Stimulated activated memory B cell treated with anti-CD40 and anti-IgM and Interleukin-4, amounts not matched to agents 10 μg/mL and 1 μg/mL and 100 μg/mL, for 72 hours (primary cell): ENCODE results near the gene TSTD1.
"Not testable (repeated sequence)": the region's sequence is repeated elsewhere in the genome, so short reads cannot be mapped to it uniquely, and the experiment has no call there.

Source experiments
- ATAC-seq: fragments of 150-1000 bp; cut with Tn5 transposase; 2 replicates; pipeline ENCODE4 v1.10.0; 2021
- H3K27ac Mint-ChIP-seq: one replicate; pipeline ENCODE4 v1.8.0; 2022; ENCODE audit warnings: mild to moderate bottlenecking, mixed read lengths
- H3K27me3 Mint-ChIP-seq: one replicate; pipeline ENCODE4 v1.8.0; 2022; ENCODE audit warnings: mixed read lengths
- H3K36me3 Mint-ChIP-seq: one replicate; pipeline ENCODE4 v1.8.0; 2022; ENCODE audit warnings: mixed read lengths
- H3K4me1 Mint-ChIP-seq: one replicate; pipeline ENCODE4 v1.8.0; 2022; ENCODE audit warnings: mixed read lengths
- H3K4me3 Mint-ChIP-seq: one replicate; pipeline ENCODE4 v1.8.0; 2022; ENCODE audit warnings: mild to moderate bottlenecking, moderate library complexity, mixed read lengths
- H3K9me3 Mint-ChIP-seq: one replicate; pipeline ENCODE4 v1.8.0; 2022; ENCODE audit warnings: mixed read lengths

Gene TSTD1

DNA sequence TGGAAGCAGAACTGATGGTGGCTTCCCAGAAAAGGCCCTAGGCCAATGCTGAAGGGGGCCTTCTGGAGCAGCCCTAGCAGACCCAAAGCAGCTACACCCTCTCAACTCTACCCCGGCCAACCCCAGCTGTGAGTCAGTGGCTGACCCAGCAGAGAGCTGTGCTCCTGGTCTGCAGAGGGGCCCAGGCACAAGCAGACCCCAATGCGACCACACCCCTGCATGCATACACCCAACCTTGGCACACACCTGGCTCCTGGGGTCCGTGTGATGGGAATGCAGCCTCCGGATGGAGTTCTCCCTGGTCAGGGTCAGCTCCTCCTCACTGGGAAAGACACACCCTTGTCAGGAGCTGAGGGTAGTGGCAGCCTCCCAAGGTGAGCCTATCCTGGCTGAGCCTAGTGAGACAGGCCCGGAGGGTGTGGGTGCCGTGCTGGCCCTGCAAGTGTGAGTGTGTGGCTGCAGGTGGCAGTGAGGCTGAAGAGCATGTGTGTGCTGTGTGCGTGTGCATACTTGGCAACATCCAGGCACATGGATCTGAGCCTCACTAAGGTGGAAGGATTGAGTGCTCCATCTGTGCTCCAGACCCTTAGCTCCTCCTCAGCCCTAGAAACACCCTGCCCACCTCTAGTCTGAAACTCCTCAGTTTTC, 34.8 kb upstream of the TSTD1 start:
- Mint-ChIP-seq H3K27me3 (no peaks in the 10 kb centered on the region), H3K4me3 (no peak overlapping the region), H3K4me1 (peaks cover 12% of the 10 kb centered on the region), H3K36me3 (peaks cover 12% of the 10 kb centered on the region), H3K9me3 (no peaks in the 10 kb centered on the region), H3K27ac (no peak overlapping the region)
- no peak for ATAC-seq

DNA sequence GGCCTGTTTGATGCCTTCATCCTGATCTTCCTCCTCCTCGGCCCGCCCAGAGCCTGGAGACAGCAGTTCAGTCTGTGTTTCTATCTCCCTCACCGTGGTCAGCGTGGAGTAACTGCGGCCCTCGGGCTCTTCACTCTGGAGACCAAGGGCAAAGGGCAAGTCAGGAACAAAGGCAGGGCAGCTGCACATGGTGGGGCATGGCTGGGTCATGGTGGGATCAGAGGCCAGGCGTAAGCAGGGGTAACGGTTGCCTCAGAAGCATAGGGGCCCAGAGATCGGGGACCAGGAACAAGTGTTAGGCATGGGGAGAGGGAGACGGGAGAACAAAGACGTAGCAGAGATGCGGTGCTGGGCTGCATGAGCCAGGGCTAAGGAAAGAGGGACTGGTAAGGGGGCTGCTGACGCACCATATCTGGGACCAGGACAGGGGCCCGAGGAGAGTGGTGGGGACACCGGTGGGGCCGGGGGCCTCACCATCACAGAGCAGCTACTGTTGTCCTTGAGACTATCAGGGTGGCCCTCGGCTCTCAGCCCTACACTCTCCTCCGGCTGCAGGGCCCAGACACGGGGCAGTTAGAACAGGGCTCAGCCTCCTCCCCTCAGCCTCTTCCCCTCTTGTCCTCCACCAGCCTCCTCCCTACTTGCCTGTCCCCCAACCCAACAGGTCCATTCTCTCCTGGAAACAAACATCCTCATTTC, 34.1 kb upstream of the TSTD1 start:
- Mint-ChIP-seq H3K27ac (no peak overlapping the region), H3K9me3 (no peaks in the 10 kb centered on the region)
- ATAC-seq: no peak

DNA sequence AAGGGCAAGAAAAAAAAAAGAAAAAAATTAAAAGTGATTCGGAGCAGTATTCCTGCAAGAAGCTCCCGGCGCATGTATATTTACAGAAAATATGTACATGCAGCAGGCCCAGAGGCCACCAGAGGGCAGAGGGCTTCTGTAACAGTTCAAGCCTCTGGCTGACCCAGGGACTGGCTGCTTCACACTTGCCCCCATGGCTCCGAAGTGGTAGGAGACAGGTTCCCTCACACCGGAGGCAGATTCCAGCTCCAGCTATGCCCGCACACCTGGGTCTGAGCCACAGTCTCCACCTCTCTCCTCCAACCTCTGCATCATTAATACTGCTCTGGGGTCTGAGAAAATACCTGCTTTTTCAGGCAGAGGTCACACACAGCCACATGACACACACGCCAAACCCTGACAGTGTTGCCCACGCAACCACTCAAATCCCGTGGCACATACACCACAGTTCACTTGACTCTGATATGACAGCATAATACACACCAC, 33.2 kb upstream of the TSTD1 start:
- Mint-ChIP-seq H3K9me3 (no peaks in the 10 kb centered on the region), H3K27ac (peak overlapping the region; percentile 94), H3K27me3 (no peaks in the 10 kb centered on the region), H3K4me3 (no peak overlapping the region), H3K4me1 (peaks cover 29% of the 10 kb centered on the region), H3K36me3 (peaks cover 25% of the 10 kb centered on the region)
- ATAC-seq: no peak

More for the DNA sequence above, 34.1 kb upstream of the TSTD1 start:
- Mint-ChIP-seq H3K4me1 (peaks cover 19% of the 10 kb centered on the region), H3K27me3 (no peaks in the 10 kb centered on the region), H3K4me3 (no peak overlapping the region), H3K36me3 (peaks cover 17% of the 10 kb centered on the region)

DNA sequence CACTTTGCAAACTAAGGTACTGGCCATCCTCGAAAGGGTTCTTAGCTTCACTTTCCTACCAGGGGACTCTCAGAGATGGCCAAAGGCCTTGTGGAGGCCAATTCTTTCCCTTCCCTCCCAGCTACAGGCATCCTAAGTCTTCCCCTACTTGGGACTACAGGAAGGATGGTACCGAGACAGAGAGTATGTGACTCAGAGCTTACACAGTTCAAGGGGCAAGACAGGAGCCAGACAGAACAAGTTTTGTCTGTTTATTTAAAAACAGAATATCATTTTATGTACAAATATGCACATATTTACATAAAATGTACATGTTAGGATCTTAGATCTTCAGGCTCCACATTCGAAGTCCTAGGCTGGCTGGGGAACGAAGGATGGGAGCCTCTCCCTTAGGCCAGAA, 32.0 kb upstream of the TSTD1 start:
- ATAC-seq: no peak
- H3K27ac Mint-ChIP-seq: peak overlapping the region; percentile 94
- H3K4me3 Mint-ChIP-seq: no peak overlapping the region
- H3K9me3 Mint-ChIP-seq: no peaks in the 10 kb centered on the region
- peaks cover 40% of the 10 kb centered on the region for H3K4me1 Mint-ChIP-seq
- no peaks in the 10 kb centered on the region for H3K27me3 Mint-ChIP-seq
- peaks cover 31% of the 10 kb centered on the region for H3K36me3 Mint-ChIP-seq

DNA sequence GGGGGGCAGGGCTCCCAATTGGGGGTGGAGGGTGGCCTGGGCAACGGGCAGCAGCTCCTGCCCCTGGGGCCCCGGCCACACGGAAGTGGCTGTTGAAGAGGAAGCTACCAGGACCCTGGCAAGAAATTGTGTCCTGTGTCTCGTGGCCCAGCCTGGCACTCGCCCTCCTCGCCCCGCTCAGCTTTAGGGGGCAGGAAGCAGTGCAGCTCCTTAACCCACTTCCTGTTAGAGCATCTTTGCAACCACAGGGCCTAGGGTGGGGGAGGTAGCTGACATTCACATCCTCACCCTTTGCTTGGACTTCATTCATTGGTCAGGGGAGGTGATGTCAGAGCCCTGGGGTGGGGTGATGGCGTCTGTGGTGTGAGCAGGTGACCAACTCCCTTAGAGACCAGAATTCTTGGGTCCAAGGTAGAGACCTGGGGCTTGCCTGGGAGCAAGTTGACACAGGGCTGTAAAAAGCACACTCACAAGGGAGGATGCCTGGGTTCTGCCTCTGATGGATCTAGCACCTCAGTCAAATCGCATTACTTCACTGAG, 31.0 kb upstream of the TSTD1 start, which contains the start of gene ARHGAP30:
Gene ARHGAP30 (minus strand): TSS at position 161 of the 540 bp plus-strand sequence. CDS start 267 bp downstream, outside the sequence.
- ATAC-seq: peak; percentile 95
- peak within 1 kb of the TSS; percentile 93 for H3K4me3 Mint-ChIP-seq
- peak within 1 kb of the TSS; percentile 94 for H3K27ac Mint-ChIP-seq
- H3K9me3 Mint-ChIP-seq: no peaks in the 10 kb centered on the region
- peaks cover 48% of the 10 kb centered on the region for H3K4me1 Mint-ChIP-seq
- H3K36me3 Mint-ChIP-seq: peaks cover 32% of the 10 kb centered on the region
- H3K27me3 Mint-ChIP-seq: no peaks in the 10 kb centered on the region

DNA sequence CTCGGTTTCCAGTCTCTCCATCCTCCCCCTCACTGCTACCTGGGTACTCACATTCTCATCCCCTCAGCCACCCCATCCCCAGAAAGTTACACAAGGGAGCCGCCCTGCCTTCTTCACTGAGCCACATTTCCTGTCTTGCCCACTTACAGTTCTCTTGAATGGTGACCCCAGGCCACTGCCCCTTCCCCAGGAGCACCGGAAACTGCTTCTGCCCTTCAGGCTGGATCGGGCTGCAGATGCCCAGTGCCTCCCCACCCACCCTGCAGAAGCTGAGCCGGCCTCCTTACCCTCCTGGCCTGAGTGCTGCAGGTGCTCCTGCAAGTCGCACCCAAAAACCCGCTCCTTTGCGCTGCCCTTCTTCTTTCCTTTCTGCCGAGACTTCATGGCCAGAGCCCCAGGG, 30.5 kb upstream of the TSTD1 start:
- Mint-ChIP-seq H3K4me1 (peaks cover 53% of the 10 kb centered on the region), H3K27ac (peak overlapping the region; percentile 94), H3K27me3 (no peaks in the 10 kb centered on the region), H3K4me3 (peak overlapping the region; percentile 93), H3K9me3 (no peaks in the 10 kb centered on the region), H3K36me3 (peaks cover 38% of the 10 kb centered on the region)
- ATAC-seq: no peak

DNA sequence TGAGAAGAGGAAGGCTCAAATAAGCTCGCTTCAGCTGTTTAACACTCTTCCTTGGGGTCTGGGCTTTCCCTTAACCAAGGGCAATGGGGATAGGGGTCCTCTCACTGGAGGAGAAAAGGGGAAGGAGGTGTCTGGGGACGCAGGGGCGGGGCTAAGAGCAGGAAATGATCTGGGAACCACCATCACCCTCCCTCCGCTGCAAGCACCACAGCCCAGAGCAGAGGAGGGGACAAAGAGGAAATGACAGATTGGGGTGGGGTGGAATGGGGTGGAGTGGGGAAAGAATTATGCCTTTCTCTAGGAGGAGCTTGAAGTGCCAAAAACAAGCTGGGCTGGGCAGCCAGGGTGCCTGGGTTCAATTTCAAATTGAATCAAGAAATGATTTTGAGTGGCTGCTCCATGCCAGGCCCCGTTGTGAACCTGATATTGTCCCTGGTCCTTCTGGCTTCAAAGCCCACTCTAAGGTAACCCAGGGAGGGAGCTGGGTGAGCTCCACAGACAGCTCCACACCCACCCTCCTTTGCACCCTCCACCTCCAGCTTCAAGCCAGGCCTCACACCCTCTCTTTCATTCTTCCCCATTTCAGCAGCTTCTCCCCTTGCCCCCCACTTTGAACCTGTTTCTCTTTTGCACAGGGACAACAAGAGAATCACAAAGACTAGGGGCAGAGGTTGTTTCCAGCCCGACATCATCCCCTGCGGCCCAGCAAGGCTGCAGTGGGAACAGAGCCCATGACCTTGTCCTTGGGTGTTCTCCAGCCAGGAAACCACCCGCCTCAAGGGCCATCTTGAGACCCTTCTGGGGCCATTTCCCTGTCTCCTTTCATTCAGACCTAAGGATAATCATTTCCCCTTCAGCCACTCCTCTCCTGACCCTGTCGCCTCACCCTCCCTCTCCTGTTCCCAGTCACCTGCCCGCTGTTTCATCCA, 29.8 kb upstream of the TSTD1 start:
- ATAC-seq: peak; percentile 84
- Mint-ChIP-seq H3K27me3 (no peaks in the 10 kb centered on the region), H3K4me3 (peak overlapping the region; percentile 93), H3K4me1 (peaks cover 60% of the 10 kb centered on the region), H3K9me3 (no peaks in the 10 kb centered on the region), H3K27ac (peak overlapping the region; percentile 94), H3K36me3 (peaks cover 43% of the 10 kb centered on the region)

DNA sequence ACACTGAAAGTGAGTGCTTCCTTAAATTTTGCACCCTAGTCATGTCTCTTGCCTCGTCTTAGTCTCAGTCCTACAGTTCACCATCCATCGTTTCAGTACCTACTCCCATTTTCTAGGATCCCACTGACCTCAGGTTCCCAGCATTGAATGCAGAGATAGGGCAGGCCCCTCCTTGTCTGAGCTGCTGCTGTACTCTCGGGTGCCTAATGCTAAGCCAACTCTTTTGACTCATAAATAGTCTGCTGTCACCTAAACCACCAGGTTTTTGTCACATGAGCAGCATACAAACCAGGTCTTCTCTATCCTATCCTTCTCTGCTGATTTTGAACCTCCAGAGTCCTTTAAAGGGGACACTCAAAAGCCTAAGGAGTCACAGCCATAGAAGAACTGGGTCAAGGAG, 27.9 kb upstream of the TSTD1 start:
- no peaks in the 10 kb centered on the region for H3K27me3 Mint-ChIP-seq
- no peaks in the 10 kb centered on the region for H3K9me3 Mint-ChIP-seq
- H3K4me1 Mint-ChIP-seq: peaks cover 72% of the 10 kb centered on the region
- ATAC-seq: no peak
- H3K27ac Mint-ChIP-seq: peak overlapping the region; percentile 94
- H3K36me3 Mint-ChIP-seq: peaks cover 50% of the 10 kb centered on the region
- H3K4me3 Mint-ChIP-seq: peak overlapping the region; percentile 93

DNA sequence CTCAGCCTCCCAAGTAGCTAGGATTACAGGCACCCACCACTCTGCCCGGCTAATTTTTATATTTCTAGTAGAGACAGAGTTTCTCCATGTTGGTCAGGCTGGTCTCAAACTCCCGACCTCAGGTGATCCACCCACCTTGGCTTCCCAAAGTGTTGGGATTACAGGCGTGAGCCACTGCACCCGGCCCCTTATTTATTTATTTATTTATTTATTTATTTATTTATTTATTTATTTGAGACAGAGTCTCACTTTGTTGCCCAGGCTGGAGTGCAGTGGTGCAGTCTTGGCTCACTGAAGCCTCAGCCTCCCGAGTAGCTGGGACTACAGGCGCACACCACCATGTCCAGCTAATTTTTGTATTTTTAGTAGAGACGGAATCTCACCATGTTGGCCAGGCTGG, 26.9 kb upstream of the TSTD1 start:
- Mint-ChIP-seq H3K4me1 (peaks cover 70% of the 10 kb centered on the region), H3K36me3 (peaks cover 52% of the 10 kb centered on the region)
- H3K27me3 Mint-ChIP-seq, H3K4me3 Mint-ChIP-seq, H3K9me3 Mint-ChIP-seq, ATAC-seq, H3K27ac Mint-ChIP-seq: not testable (repeated sequence)

DNA sequence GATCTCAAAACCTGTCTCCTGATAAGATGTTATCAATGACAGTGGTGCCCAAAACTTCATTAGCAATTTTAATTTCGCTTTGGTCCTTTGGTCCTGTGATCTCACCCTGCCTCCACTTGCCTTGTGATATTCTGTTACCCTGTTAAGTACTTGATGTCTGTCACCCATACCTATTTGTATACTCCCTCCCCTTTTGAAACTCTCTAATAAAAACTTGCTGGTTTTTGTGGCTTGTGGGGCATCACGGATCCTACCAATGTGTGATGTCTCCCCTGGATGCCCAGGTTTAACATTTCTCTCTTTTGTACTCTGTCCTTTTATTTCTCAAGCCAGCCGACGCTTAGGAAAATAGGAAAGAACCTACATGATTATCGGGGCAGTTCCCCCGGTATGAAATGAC, 25.2 kb upstream of the TSTD1 start:
- H3K4me3 Mint-ChIP-seq, H3K9me3 Mint-ChIP-seq: not testable (repeated sequence)
- H3K4me1 Mint-ChIP-seq: peaks cover 88% of the 10 kb centered on the region

DNA sequence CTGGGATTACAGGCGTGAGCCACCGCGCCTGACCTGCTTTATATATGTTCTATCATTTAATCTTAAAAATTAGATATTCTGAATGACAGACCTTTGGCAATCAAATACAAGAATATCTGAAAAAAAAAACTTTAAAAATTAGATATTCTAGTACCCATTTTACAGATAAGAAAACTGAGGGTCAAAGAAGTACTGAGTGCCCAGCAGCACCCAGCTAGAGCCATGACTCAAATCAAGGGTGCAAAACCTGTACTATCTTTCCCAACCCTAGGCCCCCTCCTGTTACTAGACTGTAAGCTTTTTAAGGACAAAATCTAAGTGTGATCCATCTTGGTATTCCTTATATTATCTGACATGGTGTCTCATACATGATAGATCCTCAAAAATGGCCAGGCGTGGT, 22.7 kb upstream of the TSTD1 start:
- no peaks in the 10 kb centered on the region for H3K27me3 Mint-ChIP-seq
- peaks cover 67% of the 10 kb centered on the region for H3K4me1 Mint-ChIP-seq
- H3K4me3 Mint-ChIP-seq: no peak overlapping the region
- no peak for ATAC-seq
- H3K36me3 Mint-ChIP-seq: peaks cover 52% of the 10 kb centered on the region
- no peaks in the 10 kb centered on the region for H3K9me3 Mint-ChIP-seq
- H3K27ac Mint-ChIP-seq: no peak overlapping the region

More for the DNA sequence above, 25.2 kb upstream of the TSTD1 start:
- not testable (repeated sequence) for ATAC-seq, H3K27me3 Mint-ChIP-seq
- Mint-ChIP-seq H3K36me3 (peaks cover 61% of the 10 kb centered on the region), H3K27ac (peak overlapping the region; percentile 78)

DNA sequence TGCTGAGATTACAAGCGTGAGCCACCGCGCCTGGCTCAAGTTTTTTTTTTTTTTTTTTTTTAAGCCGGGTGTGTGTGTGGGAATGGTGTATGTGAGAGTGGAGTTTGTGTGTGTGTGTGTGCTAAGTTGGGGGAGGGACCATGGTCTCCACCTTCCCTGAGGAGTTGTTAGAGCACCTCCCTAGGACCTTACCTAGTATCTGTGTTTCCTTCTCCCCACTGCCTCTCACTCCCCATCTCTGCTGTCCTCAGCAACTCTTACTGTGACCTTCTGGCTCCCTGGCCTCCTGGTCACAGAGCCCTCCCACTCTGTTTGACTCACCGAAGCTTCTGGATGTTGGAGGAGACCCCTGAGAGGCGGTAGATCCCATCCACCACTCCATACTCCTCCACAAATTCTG, 20.5 kb upstream of the TSTD1 start:
- Mint-ChIP-seq H3K27ac (peak overlapping the region; percentile 49), H3K9me3 (no peaks in the 10 kb centered on the region), H3K4me3 (no peak overlapping the region), H3K4me1 (peaks cover 53% of the 10 kb centered on the region), H3K27me3 (no peaks in the 10 kb centered on the region), H3K36me3 (peaks cover 55% of the 10 kb centered on the region)
- ATAC-seq: no peak

DNA sequence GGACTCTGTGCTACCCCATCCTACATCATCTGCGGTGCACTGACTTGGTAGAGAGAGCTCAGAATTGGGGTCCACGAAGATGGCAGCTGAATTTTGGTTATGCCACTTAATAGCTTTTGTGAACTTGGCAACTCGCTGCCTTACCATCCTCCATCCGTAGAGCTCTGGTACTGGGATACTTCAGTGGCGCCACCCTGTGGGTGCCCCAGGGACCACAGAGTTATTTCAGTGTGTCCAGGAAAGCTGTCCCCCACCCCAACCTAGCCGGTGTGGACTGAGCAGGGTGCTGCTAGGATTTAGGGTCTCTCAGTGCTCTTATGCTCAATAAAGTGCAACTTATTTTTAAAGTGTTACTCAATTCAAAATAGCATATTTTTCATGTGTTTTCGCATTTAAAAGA, 16.0 kb upstream of the TSTD1 start:
- Mint-ChIP-seq H3K27ac (no peak overlapping the region), H3K36me3 (peaks cover 68% of the 10 kb centered on the region), H3K9me3 (no peaks in the 10 kb centered on the region), H3K27me3 (no peaks in the 10 kb centered on the region), H3K4me3 (no peak overlapping the region), H3K4me1 (peaks cover 21% of the 10 kb centered on the region)
- ATAC-seq: no peak

DNA sequence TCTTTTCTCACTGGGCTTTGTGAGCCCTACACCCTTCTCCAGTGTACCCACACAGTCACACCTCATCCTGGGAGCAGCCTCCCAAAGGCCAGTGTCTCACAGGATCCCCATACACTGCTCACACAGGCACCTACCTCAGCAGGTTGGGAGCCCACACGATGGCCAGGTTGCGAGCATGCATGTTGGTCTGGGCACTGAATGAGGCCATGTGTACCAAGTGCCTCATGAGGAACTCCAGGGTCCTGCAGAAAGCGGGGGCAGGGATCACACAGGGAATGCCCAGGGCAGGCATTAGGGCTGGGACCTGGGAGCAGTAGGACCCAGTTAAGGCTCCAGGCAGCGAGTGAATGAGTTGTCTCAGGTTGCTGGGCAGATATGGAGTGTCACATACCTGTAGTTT, 15.5 kb upstream of the TSTD1 start:
- H3K4me1 Mint-ChIP-seq: peaks cover 20% of the 10 kb centered on the region
- no peaks in the 10 kb centered on the region for H3K27me3 Mint-ChIP-seq
- H3K9me3 Mint-ChIP-seq: no peaks in the 10 kb centered on the region
- no peak overlapping the region for H3K4me3 Mint-ChIP-seq
- H3K36me3 Mint-ChIP-seq: peaks cover 68% of the 10 kb centered on the region
- H3K27ac Mint-ChIP-seq: no peak overlapping the region
- no peak for ATAC-seq

DNA sequence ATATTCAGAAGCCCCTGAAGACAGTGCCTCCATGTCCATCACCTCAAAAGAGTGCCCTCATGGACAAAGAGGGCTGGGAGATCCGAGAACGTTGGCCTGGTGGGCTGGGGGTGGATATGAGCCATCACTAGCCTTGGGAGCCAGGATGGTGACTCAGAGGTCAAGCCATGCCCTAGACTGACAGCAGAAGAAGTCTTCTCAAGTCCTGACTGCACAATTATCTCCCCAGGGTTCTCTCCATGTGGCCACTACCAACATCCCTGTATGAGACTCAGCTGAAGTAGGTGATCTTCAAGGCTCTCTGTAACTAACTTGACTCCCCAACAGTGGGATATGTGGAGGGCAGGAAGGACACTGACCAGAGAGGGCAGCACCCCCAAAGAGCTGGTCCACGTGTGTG, 14.1 kb upstream of the TSTD1 start:
- H3K36me3 Mint-ChIP-seq: peaks cover 77% of the 10 kb centered on the region
- no peak overlapping the region for H3K4me3 Mint-ChIP-seq
- H3K27me3 Mint-ChIP-seq: no peaks in the 10 kb centered on the region
- H3K27ac Mint-ChIP-seq: peak overlapping the region; percentile 46
- no peak for ATAC-seq
- H3K4me1 Mint-ChIP-seq: peaks cover 29% of the 10 kb centered on the region
- H3K9me3 Mint-ChIP-seq: no peaks in the 10 kb centered on the region
